Diencephalon (tissue), 1 donor: ENCODE results near the gene GNPTG. TPM values are rescaled to one million over a fixed set of nuclear protein-coding genes. Genes with fewer than 3 reads are reported as not detected.

Experiments used
- total RNA-seq: library from RNA; depleted of rRNA; stranded (reverse); fragments of >200 nt; gene quantifications from one replicate; pipeline ENCODE4 v1.2.3, GENCODE V29; 2014

GNPTG gene
- 31.1 TPM for total RNA-seq

GRCh38 chr16:1351582-1352362 is at the start of gene GNPTG, which contains the start of gene TSR3:
Gene GNPTG, plus strand, starts transcription at chr16:1351931. Its CDS starts 35 bp downstream, at chr16:1351966.
Gene TSR3, minus strand, starts transcription at chr16:1351878. Its CDS starts 74 bp downstream, at chr16:1351804.

GRCh38 chr16:1308977-1309885 is 42.5 kb upstream of the GNPTG start, which contains the start of gene UBE2I:
Gene UBE2I, plus strand, starts transcription at chr16:1309636. Its CDS starts 4,395 bp downstream, at chr16:1314031.

GRCh38 chr16:1333149-1333812 is 18.4 kb upstream of the GNPTG start, which contains the start of gene BAIAP3:
Gene BAIAP3, plus strand, starts transcription at chr16:1333645. Its CDS starts 4,905 bp downstream, at chr16:1338550.

Other genes with a start within 250 kb of the GNPTG start
- 24.7 TPM for gene CACNA1H, start 198.8 kb upstream of the GNPTG start, total RNA-seq
- gene TPSG1, start 126.7 kb upstream of the GNPTG start, total RNA-seq: not detected
- gene TPSB2, start 121.7 kb upstream of the GNPTG start, total RNA-seq: 0.46 TPM
- not detected for gene TPSAB1, start 111.2 kb upstream of the GNPTG start, total RNA-seq
- gene TPSD1, start 95.9 kb upstream of the GNPTG start, total RNA-seq: not detected
- gene UBE2I, start 42.3 kb upstream of the GNPTG start, total RNA-seq: 48.7 TPM
- 61.8 TPM for gene BAIAP3, start 18.3 kb upstream of the GNPTG start, total RNA-seq
- 43.6 TPM for gene TSR3, start 53 bp upstream of the GNPTG start, total RNA-seq
- gene UNKL, start 62.8 kb downstream of the GNPTG start, total RNA-seq: 16.4 TPM
- 12.0 TPM for gene UQCC4, start 68.8 kb downstream of the GNPTG start, total RNA-seq
- not detected for gene PERCC1, start 79.1 kb downstream of the GNPTG start, total RNA-seq
- 0.23 TPM for gene CCDC154, start 92.6 kb downstream of the GNPTG start, total RNA-seq
- gene CLCN7, start 123.1 kb downstream of the GNPTG start, total RNA-seq: 47.3 TPM
- 0.23 TPM for gene PTX4, start 137.0 kb downstream of the GNPTG start, total RNA-seq
- 19.6 TPM for gene TELO2, start 141.4 kb downstream of the GNPTG start, total RNA-seq
- 3.2 TPM for gene TMEM204, start 181.7 kb downstream of the GNPTG start, total RNA-seq